HepG2 (cell line): ENCODE results near the gene KLF9. TPM values are rescaled to one million over a fixed set of nuclear protein-coding genes. Genes with fewer than 3 reads are reported as not detected.

Source experiments
- AKNA ChIP-seq: sonication (generic); formaldehyde crosslinking; IDR thresholded peaks from 2 replicates; pipeline ENCODE4 v1.4.0; 2020; ENCODE audit warnings: missing genetic modification reagents, borderline replicate concordance
- EP300 ChIP-seq, 3 experiments: sonication (generic) in 1 of 3; formaldehyde crosslinking in 1 of 3; IDR thresholded peaks; 2 replicates each; pipeline versions ENCODE4 v1.5.1 to v1.6.1; 2011 to 2020; ENCODE audit warnings: low read depth in 2 of 3, low read length in 2 of 3, borderline replicate concordance in 1 of 3, improper control_type of control experiment in 1 of 3, mild to moderate bottlenecking in 1 of 3, missing genetic modification reagents in 1 of 3, moderate library complexity in 1 of 3
- ESRRA ChIP-seq: sonication (generic); formaldehyde crosslinking; IDR thresholded peaks from 2 replicates; pipeline ENCODE4 v1.5.1; 2020; ENCODE audit warnings: mild to moderate bottlenecking, low read depth, missing genetic modification reagents
- HES4 ChIP-seq: sonication (generic); formaldehyde crosslinking; IDR thresholded peaks from 2 replicates; pipeline ENCODE4 v1.9.0; 2021; ENCODE audit warnings: mild to moderate bottlenecking, missing genetic modification reagents, borderline replicate concordance
- HOXA7 ChIP-seq: sonication (generic); formaldehyde crosslinking; IDR thresholded peaks from 2 replicates; pipeline ENCODE4 v1.8.1; 2022; ENCODE audit warnings: mild to moderate bottlenecking, missing genetic modification reagents, moderate library complexity
- KLF16 ChIP-seq, 2 experiments: sonication (generic) in 1 of 2; formaldehyde crosslinking in 1 of 2; IDR thresholded peaks; 2 replicates each; pipeline versions ENCODE4 v1.6.1 to v1.8.0; 2016 to 2023; ENCODE audit warnings: missing genetic modification reagents in 2 of 2, missing compliant biosample characterization in 1 of 2
- MED8 ChIP-seq: sonication (generic); formaldehyde crosslinking; IDR thresholded peaks from 2 replicates; pipeline ENCODE4 v1.8.1; 2023; ENCODE audit warnings: mild to moderate bottlenecking, missing genetic modification reagents; ENCODE audit not compliant: insufficient replicate concordance
- SAP130 ChIP-seq: IDR thresholded peaks from 2 replicates; pipeline ENCODE4 v1.6.1; 2016; ENCODE audit warnings: low read depth
- ZBTB42 ChIP-seq: sonication (generic); formaldehyde crosslinking; IDR thresholded peaks from 2 replicates; pipeline ENCODE4 v1.5.0; 2020; ENCODE audit warnings: mild to moderate bottlenecking, missing genetic modification reagents
- ZNF180 ChIP-seq: sonication (generic); formaldehyde crosslinking; IDR thresholded peaks from 2 replicates; pipeline ENCODE4 v1.4.0; 2020; ENCODE audit warnings: low read depth, missing genetic modification reagents, borderline replicate concordance
- ZNF280D ChIP-seq: sonication (generic); formaldehyde crosslinking; IDR thresholded peaks from 2 replicates; pipeline ENCODE4 v1.5.1; 2020; ENCODE audit warnings: mild to moderate bottlenecking, missing genetic modification reagents
- ZNF660 ChIP-seq: sonication (generic); formaldehyde crosslinking; IDR thresholded peaks from 2 replicates; pipeline ENCODE4 v1.5.1; 2020; ENCODE audit warnings: mild to moderate bottlenecking, low read depth, missing genetic modification reagents, borderline replicate concordance
- ZNF891 ChIP-seq: sonication (generic); formaldehyde crosslinking; IDR thresholded peaks from 2 replicates; pipeline ENCODE4 v1.5.0; 2020; ENCODE audit warnings: mild to moderate bottlenecking, missing genetic modification reagents
- polyA plus RNA-seq, 8 experiments: library from polyadenylated mRNA; depleted of rRNA in 3 of 8; stranded (reverse) in 7 of 8; unstranded in 1 of 8; fragments of >200 nt; fragmentation: Illumina TruSeq in 4 of 8; extraction: Trizol in 4 of 8; gene quantifications; 2 replicates each; pipeline versions ENCODE4 v1.2.1 to v1.2.3, GENCODE V29; 2011 to 2016; ENCODE audit warnings: low read depth in 4 of 8, missing spikeins in 1 of 8, mixed read lengths in 1 of 8; ENCODE audit not compliant: insufficient read depth in 1 of 8
- total RNA-seq, 5 experiments: library from RNA; depleted of rRNA; stranded (reverse); fragments of >200 nt; fragmentation: Illumina TruSeq; extraction: Trizol; gene quantifications; 2 replicates each; pipeline ENCODE4 v1.2.3, GENCODE V29; 2016; ENCODE audit warnings: low read depth in 1 of 5
- TF ChIP-seq, protein P1 (sequence below): IDR thresholded peaks from 2 replicates; pipeline ENCODE4 v1.6.1; 2016; ENCODE audit warnings: missing biosample characterization, missing genetic modification reagents, low read depth
- TF ChIP-seq, protein P2 (sequence below): sonication (generic); formaldehyde crosslinking; IDR thresholded peaks from 2 replicates; pipeline ENCODE4 v1.4.0; 2020; ENCODE audit warnings: missing genetic modification reagents, borderline replicate concordance

KLF9 gene
- total and polyA plus RNA-seq, 2 of the 13 experiments (the other 11 are each of a cell fraction or from before 2014, with no cell fraction given) = 5.7 to 7.2 TPM

- TF ChIP-seq AKNA = no peak
- no peak for TF ChIP-seq ZBTB42 (CRISPR knock-in tag)
- peak; percentile 83 for TF ChIP-seq SAP130 (CRISPR knock-in tag)
- TF ChIP-seq, protein P1, sequence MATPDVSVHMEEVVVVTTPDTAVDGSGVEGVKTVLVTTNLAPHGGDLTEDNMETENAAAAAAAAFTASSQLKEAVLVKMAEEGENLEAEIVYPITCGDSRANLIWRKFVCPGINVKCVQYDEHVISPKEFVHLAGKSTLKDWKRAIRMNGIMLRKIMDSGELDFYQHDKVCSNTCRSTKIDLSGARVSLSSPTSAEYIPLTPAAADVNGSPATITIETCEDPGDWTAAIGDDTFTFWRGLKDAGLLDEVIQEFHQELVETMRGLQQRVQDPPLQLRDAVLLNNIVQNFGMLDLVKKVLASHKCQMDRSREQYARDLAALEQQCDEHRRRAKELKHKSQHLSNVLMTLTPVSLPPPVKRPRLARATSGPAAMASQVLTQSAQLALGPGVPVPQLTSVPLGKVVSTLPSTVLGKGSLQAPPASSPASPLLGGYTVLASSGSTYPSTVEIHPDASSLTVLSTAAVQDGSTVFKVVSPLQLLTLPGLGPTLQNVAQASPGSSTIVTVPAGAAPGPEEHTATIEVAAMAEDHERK (CRISPR knock-in tag) = no peak
- TF ChIP-seq EP300 (IDR thresholded peaks at IDR 0.05; ENCODE audit: low read depth in 2 of 2, low read length in 2 of 2) = peak in 1 of 2 experiments; percentile 54; a peak in 2 of 4 replicates
- no peak for TF ChIP-seq EP300 (CRISPR knock-in tag; IDR thresholded peaks at IDR 0.05; ENCODE audit: borderline replicate concordance)
- TF ChIP-seq HES4 = 0 out of 2 replicates have a peak, but pooled peaks have one; percentile 16
- no peak for TF ChIP-seq ESRRA (CRISPR knock-in tag)
- no peak for TF ChIP-seq KLF16 (CRISPR knock-in tag; IDR thresholded peaks at IDR 0.05)
- TF ChIP-seq ZNF280D (CRISPR knock-in tag) = no peak
- no peak for TF ChIP-seq ZNF660 (CRISPR knock-in tag)
- TF ChIP-seq ZNF891 = peak; percentile 60; the same call in 1 of the 2 replicates
- TF ChIP-seq, protein P2, sequence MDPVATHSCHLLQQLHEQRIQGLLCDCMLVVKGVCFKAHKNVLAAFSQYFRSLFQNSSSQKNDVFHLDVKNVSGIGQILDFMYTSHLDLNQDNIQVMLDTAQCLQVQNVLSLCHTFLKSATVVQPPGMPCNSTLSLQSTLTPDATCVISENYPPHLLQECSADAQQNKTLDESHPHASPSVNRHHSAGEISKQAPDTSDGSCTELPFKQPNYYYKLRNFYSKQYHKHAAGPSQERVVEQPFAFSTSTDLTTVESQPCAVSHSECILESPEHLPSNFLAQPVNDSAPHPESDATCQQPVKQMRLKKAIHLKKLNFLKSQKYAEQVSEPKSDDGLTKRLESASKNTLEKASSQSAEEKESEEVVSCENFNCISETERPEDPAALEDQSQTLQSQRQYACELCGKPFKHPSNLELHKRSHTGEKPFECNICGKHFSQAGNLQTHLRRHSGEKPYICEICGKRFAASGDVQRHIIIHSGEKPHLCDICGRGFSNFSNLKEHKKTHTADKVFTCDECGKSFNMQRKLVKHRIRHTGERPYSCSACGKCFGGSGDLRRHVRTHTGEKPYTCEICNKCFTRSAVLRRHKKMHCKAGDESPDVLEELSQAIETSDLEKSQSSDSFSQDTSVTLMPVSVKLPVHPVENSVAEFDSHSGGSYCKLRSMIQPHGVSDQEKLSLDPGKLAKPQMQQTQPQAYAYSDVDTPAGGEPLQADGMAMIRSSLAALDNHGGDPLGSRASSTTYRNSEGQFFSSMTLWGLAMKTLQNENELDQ (CRISPR knock-in tag) = no peak
- no peak for TF ChIP-seq ZNF180 (CRISPR knock-in tag)
- TF ChIP-seq MED8 (CRISPR knock-in tag) = peak; percentile 61
- TF ChIP-seq HOXA7 = no peak
Observed at GRCh38 chr9:70420441-70421271, 6.2 kb upstream of the KLF9 start (continued).
